Transverse colon (tissue), 4 donors: ENCODE results near the gene ZNF503. TPM values are rescaled to one million over a fixed set of nuclear protein-coding genes. Genes with fewer than 3 reads are reported as not detected.

Experiments
- DNase-seq: peaks from one replicate; pipeline ENCODE4 v3.0.0-alpha.2; 2019
- H3K27ac ChIP-seq, 4 donors: fragments of 200-600 bp; sonication (generic); 2 replicates each; pipeline ENCODE4 v1.5.1; 2016 to 2018; ENCODE audit warnings: inconsistent platforms in 4 of 4
- H3K27me3 ChIP-seq: fragments of 200-600 bp; sonication (generic); 2 replicates; pipeline ENCODE4 v1.5.1; 2017; ENCODE audit warnings: inconsistent platforms
- H3K36me3 ChIP-seq, 4 donors: fragments of 200-600 bp; sonication (generic); 2 replicates each; pipeline ENCODE4 v1.5.1; 2017 to 2019; ENCODE audit warnings: inconsistent platforms in 4 of 4
- H3K4me1 ChIP-seq, 4 donors: fragments of 200-600 bp; sonication (generic); 2 replicates each; pipeline ENCODE4 v1.5.1; 2017 to 2020; ENCODE audit warnings: inconsistent platforms in 4 of 4
- H3K4me3 ChIP-seq, 4 donors: fragments of 200-600 bp; sonication (generic); 1 replicate in 1 of 4; 2 replicates in 3 of 4; pipeline versions ENCODE4 v1.5.1 to v1.6.1; 2017 to 2019; ENCODE audit warnings: inconsistent platforms in 4 of 4
- H3K9me3 ChIP-seq, 2 donors: fragments of 200-600 bp; sonication (generic); 2 replicates each; pipeline ENCODE4 v1.5.1; 2017 to 2019; ENCODE audit warnings: inconsistent platforms in 2 of 2
- CTCF ChIP-seq, 5 experiments: fragments of 200-600 bp in 3 of 5; fragments of 450-650 bp in 2 of 5; sonication (generic) in 3 of 5; IDR thresholded peaks; 1 replicate in 2 of 5; 2 replicates in 3 of 5; pipeline ENCODE4 v1.5.1; 2016 to 2017; ENCODE audit warnings: antibody characterized with exemption in 5 of 5, inconsistent platforms in 3 of 5, mild to moderate bottlenecking in 2 of 5, moderate library complexity in 1 of 5
- EP300 ChIP-seq: sonication (generic); formaldehyde crosslinking; IDR thresholded peaks from one replicate; pipeline ENCODE4 v1.6.1; 2017; ENCODE audit warnings: antibody characterized with exemption, low read depth
- POLR2A ChIP-seq: fragments of 450-650 bp; IDR thresholded peaks from one replicate; pipeline ENCODE4 v1.6.1; 2016; ENCODE audit warnings: antibody characterized with exemption, mild to moderate bottlenecking, moderate library complexity
- POLR2AphosphoS5 ChIP-seq, 3 donors: sonication (generic); formaldehyde crosslinking; IDR thresholded peaks; one replicate each; pipeline ENCODE4 v1.6.1; 2016; ENCODE audit warnings: antibody characterized with exemption in 3 of 3
- WGBS, 2 donors: methylation state at CpG; one replicate each; pipeline ENCODE4 v1.1.5; 2018; ENCODE audit warnings: low coverage in 1 of 2; 5-methylcytosine and 5-hydroxymethylcytosine counted together
- in situ Hi-C, 4 donors: fragments of 200-750 bp; cut with MboI; loops; one replicate each; pipeline versions ENCODE4 v1.15.0 to v1.15.1; 2017; ENCODE audit warnings: low sequenced_read_pairs in 3 of 4, low pct_ligation_motif_present in 1 of 4, low pct_unique_long_range_greater_than_20kb in 1 of 4
- intact Hi-C: fragments of 100-400 bp; cut with DNase I; formaldehyde crosslinking; loops from one replicate; pipeline ENCODE4 v1.15.1; 2023; ENCODE audit warnings: low total_unique reads
- total RNA-seq, 4 donors: library from RNA; depleted of rRNA; stranded (reverse); fragments of >200 nt; gene quantifications; one replicate each; pipeline ENCODE4 v1.1.0, GENCODE V29; 2016

The ZNF503 gene
- total RNA-seq, 4 donors from 2014 or later: 3.0 to 17.9 (median 7.2) TPM

- Histone ChIP-seq H3K9me3 (no peaks in the 10 kb centered on the region), H3K27ac (peak overlapping the region; percentile 94 to 99 (median 97)), H3K4me1 (peaks cover 0 to 38% (median 28%) of the 10 kb centered on the region in 4 donors), H3K4me3 (peak overlapping the region; percentile 65 to 82 (median 74)), H3K27me3 (peaks cover 19% of the 10 kb centered on the region), H3K36me3 (no peaks in the 10 kb centered on the region)
- TF ChIP-seq POLR2AphosphoS5 (IDR thresholded peaks at IDR 0.05) (peak in 1 of 3 donors; percentile 5), EP300 (no peak), POLR2A (peak; percentile 6), CTCF (IDR thresholded peaks at IDR 0.05) (no peak)
- in situ Hi-C loops (loop anchor here (25.0 kb wide), 3 partner anchors 235 to 635 kb away; no protein-coding TSS in a partner anchor), intact Hi-C loops (loop anchor here (10.0 kb wide), 3 partner anchors 142 to 1602 kb away; no protein-coding TSS in a partner anchor)
- peak; percentile 30 for DNase-seq
- 2% methylated on average over 8 to 41 of the region's 42 CpGs for WGBS, 2 donors
Measured at GRCh38 chr10:75402486-75403143, 1.1 kb upstream of the ZNF503 start.

- WGBS, 2 donors: 3% methylated on average over 28 of the region's 68 CpGs; no CpG with 5 or more reads in 1 of the 2 donors
- no peak for TF ChIP-seq POLR2A
- no peak for TF ChIP-seq POLR2AphosphoS5 (IDR thresholded peaks at IDR 0.05)
- no peak for TF ChIP-seq CTCF (IDR thresholded peaks at IDR 0.05)
- TF ChIP-seq EP300: no peak
- peak overlapping the region; percentile 94 to 99 (median 97) for H3K27ac ChIP-seq
- H3K4me3 ChIP-seq: peak overlapping the region; percentile 70 to 88 (median 80)
- H3K27me3 ChIP-seq: peaks cover 24% of the 10 kb centered on the region
- H3K36me3 ChIP-seq: no peaks in the 10 kb centered on the region
- peak; percentile 60 for DNase-seq
- H3K9me3 ChIP-seq: no peaks in the 10 kb centered on the region
- intact Hi-C loops: loop anchor here (2.0 to 10.0 kb wide), 5 partner anchors 108 to 1604 kb away; no protein-coding TSS in a partner anchor
- H3K4me1 ChIP-seq: peaks cover 0 to 39% (median 25%) of the 10 kb centered on the region in 4 donors
- in situ Hi-C loops: loop anchor here (25.0 kb wide), 3 partner anchors 236 to 636 kb away; no protein-coding TSS in a partner anchor
Measured at GRCh38 chr10:75400771-75401568, 594 bp downstream of the ZNF503 start.

GRCh38 chr10:75400163-75400770 lies 1.3 kb downstream of the ZNF503 start:
- TF ChIP-seq POLR2AphosphoS5 (IDR thresholded peaks at IDR 0.05) (peak in 1 of 3 donors; percentile 0), EP300 (no peak)
- WGBS, 2 donors: 1 to 2% methylated on average over 6 to 13 of the region's 39 CpGs
- peaks cover 0 to 40% (median 25%) of the 10 kb centered on the region in 4 donors for H3K4me1 ChIP-seq
- no peaks in the 10 kb centered on the region for H3K36me3 ChIP-seq
- intact Hi-C loops: loop anchor here (2.0 to 10.0 kb wide), 5 partner anchors 109 to 1605 kb away; no protein-coding TSS in a partner anchor
- H3K4me3 ChIP-seq: peak overlapping the region; percentile 70 to 88 (median 80)
- DNase-seq: no peak
- H3K27me3 ChIP-seq: peaks cover 21% of the 10 kb centered on the region
- peak overlapping the region; percentile 94 to 99 (median 97) for H3K27ac ChIP-seq
- in situ Hi-C loops: loop anchor here (25.0 kb wide), 3 partner anchors 237 to 637 kb away; no protein-coding TSS in a partner anchor
- H3K9me3 ChIP-seq: no peaks in the 10 kb centered on the region

- peak overlapping the region; percentile 94 to 99 (median 97) for H3K27ac ChIP-seq
- peaks cover 15% of the 10 kb centered on the region for H3K27me3 ChIP-seq
- H3K4me3 ChIP-seq: peak overlapping the region; percentile 70 to 88 (median 80)
- in situ Hi-C loops: loop anchor here (25.0 kb wide), 5 partner anchors 238 to 1163 kb away; no protein-coding TSS in a partner anchor
- no peaks in the 10 kb centered on the region for H3K9me3 ChIP-seq
- TF ChIP-seq POLR2A (no peak), EP300 (no peak), CTCF (IDR thresholded peaks at IDR 0.05) (peak; percentile 42 to 71 (median 53)), POLR2AphosphoS5 (IDR thresholded peaks at IDR 0.05) (peak in 1 of 3 donors; percentile 2)
- H3K4me1 ChIP-seq: peaks cover 0 to 34% (median 23%) of the 10 kb centered on the region in 4 donors
- peak; percentile 87 for DNase-seq
- H3K36me3 ChIP-seq: no peaks in the 10 kb centered on the region
- 33% methylated on average over 43 of the region's 71 CpGs; no CpG with 5 or more reads in 1 of the 2 donors for WGBS, 2 donors
- intact Hi-C loops: loop anchor here (2.0 to 10.0 kb wide), 6 partner anchors 109 to 1605 kb away; no protein-coding TSS in a partner anchor
Measured at GRCh38 chr10:75399461-75400162, 2.0 kb downstream of the ZNF503 start.
